D341Med (cell line): ENCODE measurements around the gene USP15.

Experiments used
- DNase-seq: peaks from one replicate; pipeline ENCODE4 v3.0.0; 2012; ENCODE audit warnings: low spot score

Gene USP15

DNA sequence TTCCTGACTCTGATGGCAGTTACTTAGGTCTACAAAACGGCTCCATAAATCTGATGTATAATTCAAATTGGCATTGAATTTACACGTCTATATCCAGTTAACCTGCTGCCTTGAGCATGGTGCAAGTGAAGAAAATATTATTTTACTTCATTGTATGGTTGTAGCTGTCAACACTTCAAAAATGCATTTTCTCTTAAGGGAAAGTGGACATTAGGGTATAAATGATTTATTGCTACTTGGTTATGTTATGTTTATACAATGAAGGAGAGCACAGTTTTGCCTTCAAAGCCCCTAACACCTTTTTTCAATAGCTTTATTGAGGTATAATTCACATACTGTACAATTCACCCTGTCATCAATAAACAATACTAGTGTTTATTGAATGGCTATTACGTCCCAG lies 2.0 kb upstream of the USP15 start:
- DNase-seq: no peak

DNA sequence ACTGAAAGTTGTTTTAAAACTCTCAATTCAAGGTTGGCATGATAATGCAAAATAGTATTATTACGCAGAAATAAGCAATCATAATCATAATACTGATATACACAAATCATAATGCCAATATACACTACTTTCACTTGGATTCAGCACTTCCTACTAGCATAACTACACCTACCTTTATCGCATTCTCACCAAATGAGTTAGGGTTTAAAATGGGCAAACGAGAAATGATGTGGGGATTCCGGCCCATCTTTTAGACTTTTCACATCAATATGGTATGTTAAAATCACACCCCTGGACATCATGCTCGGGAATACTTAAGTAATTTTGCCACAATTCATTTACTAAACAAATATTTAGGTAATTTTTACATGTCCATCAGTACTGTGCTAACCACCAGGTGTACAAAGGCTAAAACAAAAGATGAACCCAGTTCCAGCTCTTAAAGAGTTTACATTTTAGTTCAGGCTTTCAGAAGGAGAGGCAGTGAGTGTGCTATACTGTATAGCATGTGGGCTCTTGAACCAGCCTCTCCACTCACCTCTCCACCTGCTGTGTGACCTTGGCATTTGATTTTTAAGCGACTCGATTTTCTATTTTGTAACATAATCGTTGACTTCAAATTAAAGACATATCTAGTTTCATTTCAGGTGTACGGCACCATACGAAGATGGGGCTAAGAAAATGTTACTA lies 1.1 kb upstream of the USP15 start:
- DNase-seq: no peak

GRCh38 chr12:62259631-62259992 lies 592 bp upstream of the USP15 start:
- DNase-seq: no peak

DNA sequence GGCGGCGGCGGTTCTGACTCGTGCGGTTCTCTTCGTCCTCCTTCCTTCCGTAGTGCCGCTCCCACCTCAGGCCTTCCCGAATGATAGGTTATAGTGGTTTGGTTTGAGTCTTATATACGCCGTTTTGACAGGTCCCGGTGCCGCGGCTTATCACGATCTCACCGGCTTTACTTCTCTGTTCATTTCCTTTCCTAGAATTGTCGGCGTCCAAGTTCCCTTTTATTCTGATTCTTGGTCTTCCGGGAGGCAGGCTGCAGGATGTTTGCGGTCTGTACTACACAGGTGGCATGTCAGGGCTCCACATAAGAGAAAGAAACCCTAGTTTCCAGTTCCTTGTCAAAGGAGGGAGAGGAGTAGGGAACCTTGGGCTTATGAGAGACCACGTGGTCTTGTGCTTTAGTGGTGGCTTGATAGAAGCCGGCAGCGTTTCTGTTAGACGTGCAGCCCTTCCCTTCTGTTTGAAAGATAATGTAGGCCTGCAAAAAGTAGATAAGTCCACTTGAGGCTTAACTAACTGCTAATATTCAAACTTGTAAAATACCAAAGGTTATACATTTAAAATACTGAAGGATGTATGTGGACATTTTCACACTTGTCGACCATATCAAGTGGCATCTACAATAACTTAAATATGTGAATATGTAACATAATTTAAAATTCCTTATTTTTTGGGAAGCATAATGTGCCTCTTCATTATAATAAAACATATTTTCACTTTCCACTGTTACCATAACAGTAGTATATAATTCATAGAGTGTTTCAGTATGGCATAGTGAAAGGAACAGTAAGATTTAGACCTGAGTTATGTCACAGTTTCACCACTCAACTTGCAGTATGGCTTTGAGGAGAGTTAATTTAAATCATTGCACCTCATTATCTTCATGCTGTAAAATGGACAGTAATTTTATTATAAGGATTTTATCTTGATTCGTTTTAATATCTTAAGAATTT lies 804 bp downstream of the USP15 start:
- DNase-seq: peak; percentile 51

- no peak for DNase-seq
Observed at GRCh38 chr12:62261876-62262517, 1.8 kb downstream of the USP15 start.

- DNase-seq: no peak
Observed at GRCh38 chr12:62263232-62263631, 3.0 kb downstream of the USP15 start.

- DNase-seq: no peak
Observed at GRCh38 chr12:62263966-62264365, 3.8 kb downstream of the USP15 start.

DNA sequence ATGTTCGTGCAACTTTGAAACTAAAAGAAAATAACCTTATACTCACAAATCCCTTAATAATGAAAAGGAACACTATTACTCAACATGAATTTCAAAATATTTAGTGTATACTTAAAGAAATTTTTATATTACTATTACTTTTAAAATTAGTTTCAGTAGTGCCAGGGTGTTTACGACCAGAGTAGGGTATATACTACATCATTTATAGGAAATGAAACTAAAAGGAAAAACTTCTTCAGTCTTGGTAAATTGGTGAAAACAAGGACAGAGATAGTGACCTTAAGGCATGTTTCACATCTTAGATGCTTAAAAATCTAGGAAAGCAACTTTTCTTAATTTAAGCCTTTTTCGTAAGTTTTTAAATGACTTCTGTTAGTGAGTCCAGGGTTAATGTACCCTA lies 4.5 kb downstream of the USP15 start:
- no peak for DNase-seq

- no peak for DNase-seq
Observed at GRCh38 chr12:62265511-62265910, 5.3 kb downstream of the USP15 start.

DNA sequence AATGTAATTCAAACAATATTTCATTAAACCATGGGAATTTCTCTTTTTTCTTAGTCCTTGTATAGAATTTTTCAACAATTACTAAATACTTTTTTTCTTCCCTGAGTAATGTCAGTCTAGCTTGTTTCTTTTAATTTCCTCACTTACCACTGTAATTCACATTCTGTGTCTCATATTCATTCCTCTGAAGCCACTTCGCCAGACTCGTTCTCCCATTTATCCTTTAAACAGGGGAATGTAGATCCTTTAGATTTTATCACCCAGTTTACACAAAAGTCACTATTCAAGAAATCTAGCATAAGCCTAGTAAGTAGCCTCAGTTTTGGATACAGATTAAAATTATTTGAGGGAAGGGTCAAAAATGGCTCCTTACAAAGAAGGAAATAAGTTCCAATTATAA lies 6.8 kb downstream of the USP15 start:
- DNase-seq: no peak

DNA sequence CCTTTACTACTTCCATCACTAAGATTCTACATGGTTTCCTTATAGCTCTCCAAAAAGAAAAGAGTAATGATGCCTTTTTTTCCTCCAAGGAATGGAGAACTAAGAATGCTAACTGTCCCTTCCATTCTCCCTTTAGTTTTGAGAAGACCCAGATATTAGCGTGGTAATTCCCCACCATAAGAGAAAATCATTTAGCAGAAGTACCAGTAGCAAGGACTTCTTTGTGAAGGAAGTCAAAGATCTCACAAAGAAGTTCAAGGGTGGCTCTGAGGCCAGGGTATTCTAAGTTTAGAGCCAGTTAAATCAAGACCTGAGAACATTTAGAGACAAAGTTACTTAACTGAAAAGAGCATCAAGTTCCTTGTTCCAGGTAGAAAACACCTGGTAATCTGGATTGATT lies 7.3 kb downstream of the USP15 start:
- DNase-seq: no peak

DNA sequence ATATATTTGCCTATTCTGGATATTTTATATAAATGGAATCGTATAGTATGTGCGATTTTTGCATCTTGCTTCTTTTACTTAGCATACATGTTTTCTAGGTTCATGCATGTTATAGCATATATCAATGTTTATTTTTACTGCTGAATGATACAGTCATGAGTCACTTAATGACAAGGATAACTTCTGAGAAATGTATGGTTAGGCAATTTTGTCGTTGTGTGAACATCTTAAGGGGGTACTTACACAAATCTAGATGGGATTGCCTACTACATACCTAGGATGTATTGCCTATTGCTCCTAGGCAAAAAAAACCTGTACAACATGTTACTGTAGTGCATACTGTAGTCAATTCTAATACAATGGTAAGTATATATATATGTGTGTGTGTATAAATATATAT lies 8.8 kb downstream of the USP15 start:
- DNase-seq: no peak

GRCh38 chr12:62269464-62270228 lies 9.4 kb downstream of the USP15 start:
- DNase-seq: no peak

GRCh38 chr12:62270384-62270783 lies 10.2 kb downstream of the USP15 start:
- no peak for DNase-seq

DNA sequence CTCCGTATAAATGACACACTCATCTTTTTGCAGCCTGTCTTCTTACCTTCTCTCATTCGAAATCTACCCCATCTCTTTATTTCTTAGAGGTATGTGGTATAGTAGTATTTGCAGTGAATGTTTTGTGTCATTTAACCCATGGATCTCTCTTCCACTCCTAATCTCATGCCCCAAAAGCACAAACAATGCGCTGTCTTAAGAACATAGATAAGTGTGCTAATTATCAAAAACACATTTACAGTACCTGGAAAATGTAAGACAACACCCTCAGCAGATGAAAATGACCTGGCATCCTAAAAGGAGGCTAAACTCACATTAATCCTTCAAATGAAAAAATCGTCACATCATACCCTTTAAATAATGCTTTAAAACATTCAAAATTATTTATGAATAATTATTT lies 10.7 kb downstream of the USP15 start:
- DNase-seq: no peak

- DNase-seq: no peak
Observed at GRCh38 chr12:62272936-62273552, 12.8 kb downstream of the USP15 start.

DNA sequence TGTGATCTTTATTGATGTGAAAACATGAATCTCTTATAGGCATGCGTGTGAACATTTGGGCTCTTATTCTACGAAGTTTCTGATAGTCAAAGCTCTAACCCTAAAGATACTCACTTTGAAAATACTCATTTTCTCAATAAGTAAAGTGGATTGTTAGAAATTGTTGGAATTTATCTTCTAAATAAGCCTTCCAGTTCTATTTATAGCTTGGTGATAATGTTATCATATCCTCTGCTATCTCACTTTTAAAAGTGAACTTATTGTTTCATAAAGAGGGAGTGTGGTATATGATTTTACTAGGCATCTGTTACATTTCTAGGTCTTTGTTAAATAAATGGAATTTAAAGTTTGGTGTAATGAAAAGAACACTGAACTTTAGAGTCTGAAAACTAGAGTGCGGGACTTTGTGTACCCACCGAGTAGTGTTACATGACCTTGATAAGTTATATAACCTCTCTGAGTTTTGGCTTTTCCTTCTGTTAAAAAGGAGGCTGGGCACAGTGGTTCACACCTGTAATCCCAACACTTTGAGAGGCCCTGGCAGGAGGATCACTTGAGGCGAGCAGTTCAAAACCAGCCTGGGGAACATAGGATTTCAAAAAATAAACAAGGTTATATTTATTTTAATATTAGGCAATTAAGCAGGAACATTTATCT lies 13.6 kb downstream of the USP15 start:
- no peak for DNase-seq

DNA sequence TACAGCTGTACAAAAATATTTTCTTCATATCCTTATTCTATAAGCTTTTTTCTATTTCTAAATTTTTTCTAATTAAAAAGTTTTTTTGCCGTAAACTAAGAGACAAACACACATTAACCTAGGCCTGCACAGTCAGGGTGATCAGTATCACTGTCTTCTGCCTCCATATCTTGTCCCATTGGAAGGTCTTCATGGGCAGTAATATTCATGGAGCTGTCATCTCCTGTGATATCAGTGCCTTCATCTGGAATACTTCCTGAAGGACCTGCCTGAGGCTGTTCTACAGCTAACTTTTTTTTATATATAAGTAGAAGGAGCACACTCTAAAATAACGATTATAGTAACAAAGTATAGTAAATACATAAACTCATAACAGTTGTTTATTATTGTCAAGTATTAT lies 17.8 kb downstream of the USP15 start:
- DNase-seq: no peak

- no peak for DNase-seq
Observed at GRCh38 chr12:62279058-62279457, 18.9 kb downstream of the USP15 start.

GRCh38 chr12:62279961-62280360 lies 19.8 kb downstream of the USP15 start:
- no peak for DNase-seq

GRCh38 chr12:62282057-62282774 lies 22.0 kb downstream of the USP15 start:
- DNase-seq: no peak
